Suprapubic skin (tissue), 3 donors: Measurements from ENCODE around the gene SCT.

ENCODE experiments used
- EP300 ChIP-seq: sonication (generic); formaldehyde crosslinking; IDR thresholded peaks from one replicate; pipeline ENCODE4 v1.6.1; 2017; ENCODE audit warnings: antibody characterized with exemption
- POLR2A ChIP-seq, 2 donors: fragments of 450-650 bp; IDR thresholded peaks; one replicate each; pipeline ENCODE4 v1.6.1; 2017; ENCODE audit warnings: antibody characterized with exemption in 2 of 2, mild to moderate bottlenecking in 2 of 2, moderate library complexity in 2 of 2
- TF ChIP-seq, protein P1 (sequence below), 2 donors: fragments of 200-600 bp in 1 of 2; fragments of 450-650 bp in 1 of 2; sonication (generic) in 1 of 2; IDR thresholded peaks; one replicate each; pipeline ENCODE4 v1.5.1; 2016 to 2019; ENCODE audit warnings: antibody characterized with exemption in 2 of 2, mild to moderate bottlenecking in 1 of 2, moderate library complexity in 1 of 2

DNA sequence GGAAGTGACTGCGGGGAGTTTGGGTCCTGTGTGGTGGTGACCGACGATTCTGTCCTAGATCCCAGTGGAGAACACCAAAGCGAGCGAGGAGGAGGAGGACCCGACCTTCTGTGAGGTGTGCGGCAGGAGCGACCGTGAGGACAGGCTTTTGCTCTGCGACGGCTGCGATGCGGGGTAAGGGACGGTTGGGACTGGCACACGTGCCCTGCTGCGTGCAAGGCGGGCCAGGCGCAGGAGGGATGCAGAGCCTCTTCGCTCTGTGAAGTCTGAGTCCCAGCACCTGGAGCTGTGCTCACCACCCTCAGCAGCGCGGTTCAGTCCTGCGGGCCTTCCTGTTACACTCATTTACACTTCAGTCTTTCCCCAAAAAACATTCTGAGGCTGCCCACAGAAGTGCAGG is 34.5 kb downstream of the SCT start:
- no peak for TF ChIP-seq EP300
- TF ChIP-seq, protein P1, sequence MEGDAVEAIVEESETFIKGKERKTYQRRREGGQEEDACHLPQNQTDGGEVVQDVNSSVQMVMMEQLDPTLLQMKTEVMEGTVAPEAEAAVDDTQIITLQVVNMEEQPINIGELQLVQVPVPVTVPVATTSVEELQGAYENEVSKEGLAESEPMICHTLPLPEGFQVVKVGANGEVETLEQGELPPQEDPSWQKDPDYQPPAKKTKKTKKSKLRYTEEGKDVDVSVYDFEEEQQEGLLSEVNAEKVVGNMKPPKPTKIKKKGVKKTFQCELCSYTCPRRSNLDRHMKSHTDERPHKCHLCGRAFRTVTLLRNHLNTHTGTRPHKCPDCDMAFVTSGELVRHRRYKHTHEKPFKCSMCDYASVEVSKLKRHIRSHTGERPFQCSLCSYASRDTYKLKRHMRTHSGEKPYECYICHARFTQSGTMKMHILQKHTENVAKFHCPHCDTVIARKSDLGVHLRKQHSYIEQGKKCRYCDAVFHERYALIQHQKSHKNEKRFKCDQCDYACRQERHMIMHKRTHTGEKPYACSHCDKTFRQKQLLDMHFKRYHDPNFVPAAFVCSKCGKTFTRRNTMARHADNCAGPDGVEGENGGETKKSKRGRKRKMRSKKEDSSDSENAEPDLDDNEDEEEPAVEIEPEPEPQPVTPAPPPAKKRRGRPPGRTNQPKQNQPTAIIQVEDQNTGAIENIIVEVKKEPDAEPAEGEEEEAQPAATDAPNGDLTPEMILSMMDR (IDR thresholded peaks at IDR 0.05) = no peak
- TF ChIP-seq POLR2A (IDR thresholded peaks at IDR 0.05) = no peak
